ENCODE results near the gene GALNT13. TPM values are rescaled to one million over a fixed set of nuclear protein-coding genes. Genes with fewer than 3 reads are reported as not detected.

Gene GALNT13
- total RNA-seq, 1 donor from 2014 or later: 0.25 TPM

GRCh38 chr2:153963256-153963655 lies 91.5 kb downstream of the GALNT13 start:
- no peak overlapping the region for H3K27ac ChIP-seq
- no peak for DNase-seq (ENCODE audit: extremely low spot score in 2 of 2)
- H3K9me3 ChIP-seq: no peaks in the 10 kb centered on the region
- no peak overlapping the region for H3K4me3 ChIP-seq
- H3K27me3 ChIP-seq: no peaks in the 10 kb centered on the region
- intact Hi-C loops (cut with DNase I): no loop called here
- H3K4me1 ChIP-seq: no peaks in the 10 kb centered on the region
- H3K36me3 ChIP-seq: no peaks in the 10 kb centered on the region
- TF ChIP-seq POLR2A (IDR thresholded peaks at IDR 0.05): no peak
- no peak for TF ChIP-seq POLR2AphosphoS5 (IDR thresholded peaks at IDR 0.05; ENCODE audit: insufficient read depth in 1 of 2, low read depth in 1 of 2)
- TF ChIP-seq, protein P1, sequence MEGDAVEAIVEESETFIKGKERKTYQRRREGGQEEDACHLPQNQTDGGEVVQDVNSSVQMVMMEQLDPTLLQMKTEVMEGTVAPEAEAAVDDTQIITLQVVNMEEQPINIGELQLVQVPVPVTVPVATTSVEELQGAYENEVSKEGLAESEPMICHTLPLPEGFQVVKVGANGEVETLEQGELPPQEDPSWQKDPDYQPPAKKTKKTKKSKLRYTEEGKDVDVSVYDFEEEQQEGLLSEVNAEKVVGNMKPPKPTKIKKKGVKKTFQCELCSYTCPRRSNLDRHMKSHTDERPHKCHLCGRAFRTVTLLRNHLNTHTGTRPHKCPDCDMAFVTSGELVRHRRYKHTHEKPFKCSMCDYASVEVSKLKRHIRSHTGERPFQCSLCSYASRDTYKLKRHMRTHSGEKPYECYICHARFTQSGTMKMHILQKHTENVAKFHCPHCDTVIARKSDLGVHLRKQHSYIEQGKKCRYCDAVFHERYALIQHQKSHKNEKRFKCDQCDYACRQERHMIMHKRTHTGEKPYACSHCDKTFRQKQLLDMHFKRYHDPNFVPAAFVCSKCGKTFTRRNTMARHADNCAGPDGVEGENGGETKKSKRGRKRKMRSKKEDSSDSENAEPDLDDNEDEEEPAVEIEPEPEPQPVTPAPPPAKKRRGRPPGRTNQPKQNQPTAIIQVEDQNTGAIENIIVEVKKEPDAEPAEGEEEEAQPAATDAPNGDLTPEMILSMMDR (IDR thresholded peaks at IDR 0.05): no peak

DNA sequence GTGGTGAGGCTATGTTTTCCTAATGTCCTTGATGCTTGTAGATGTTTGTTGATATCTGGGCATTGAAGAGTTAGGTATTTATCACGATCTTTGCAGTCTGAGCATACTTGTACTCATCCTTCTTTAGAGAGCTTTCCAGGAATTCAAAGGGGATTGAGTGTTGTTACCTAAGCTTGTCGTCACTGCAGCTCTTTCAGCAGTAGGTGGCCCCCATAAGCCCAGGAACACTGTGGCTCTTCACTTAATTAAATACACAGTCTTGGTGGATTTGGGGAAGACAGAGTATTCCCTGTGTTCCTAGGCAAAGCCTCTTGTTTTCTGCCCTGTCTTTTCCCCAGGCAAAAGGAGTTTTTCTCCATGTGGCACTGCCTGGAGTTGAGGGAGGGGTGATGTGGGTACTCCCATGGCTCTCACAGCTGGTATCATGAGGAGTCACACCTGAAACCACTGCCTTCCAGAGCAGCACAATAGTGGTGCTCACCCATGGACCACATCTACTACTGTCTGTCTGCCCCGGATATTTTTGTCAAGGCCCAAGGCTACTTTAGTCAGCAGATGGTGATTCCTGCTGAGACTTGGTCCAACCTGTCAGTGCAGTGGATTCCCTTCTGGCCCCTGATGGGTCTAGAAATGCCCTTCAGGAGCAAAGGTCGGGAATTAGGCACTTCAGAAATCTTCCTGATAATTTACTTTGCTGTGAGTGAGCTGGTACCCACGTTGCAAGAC lies 95.7 kb downstream of the GALNT13 start:
- Histone ChIP-seq H3K9me3 (no peaks in the 10 kb centered on the region), H3K27ac (no peak overlapping the region), H3K4me3 (no peak overlapping the region), H3K27me3 (no peaks in the 10 kb centered on the region), H3K4me1 (no peaks in the 10 kb centered on the region), H3K36me3 (no peaks in the 10 kb centered on the region)
- TF ChIP-seq POLR2A (IDR thresholded peaks at IDR 0.05): no peak
- TF ChIP-seq, protein P1 (IDR thresholded peaks at IDR 0.05): no peak
- TF ChIP-seq POLR2AphosphoS5 (IDR thresholded peaks at IDR 0.05; ENCODE audit: insufficient read depth in 1 of 2, low read depth in 1 of 2): no peak
- no peak for DNase-seq (ENCODE audit: extremely low spot score in 2 of 2)
- intact Hi-C loops (cut with DNase I): no loop called here

- no peak overlapping the region for H3K4me3 ChIP-seq
- no peaks in the 10 kb centered on the region for H3K9me3 ChIP-seq
- intact Hi-C loops (cut with DNase I): no loop called here
- H3K27ac ChIP-seq: no peak overlapping the region
- H3K27me3 ChIP-seq: no peaks in the 10 kb centered on the region
- TF ChIP-seq POLR2AphosphoS5 (IDR thresholded peaks at IDR 0.05; ENCODE audit: insufficient read depth in 1 of 2, low read depth in 1 of 2) (no peak), POLR2A (IDR thresholded peaks at IDR 0.05) (no peak)
- TF ChIP-seq, protein P1 (IDR thresholded peaks at IDR 0.05): no peak
- H3K4me1 ChIP-seq: no peaks in the 10 kb centered on the region
- no peaks in the 10 kb centered on the region for H3K36me3 ChIP-seq
- no peak for DNase-seq (ENCODE audit: extremely low spot score in 2 of 2)
Observed at GRCh38 chr2:153971250-153971649, 99.5 kb downstream of the GALNT13 start.

- Histone ChIP-seq H3K9me3 (no peaks in the 10 kb centered on the region), H3K27me3 (no peaks in the 10 kb centered on the region), H3K4me1 (no peaks in the 10 kb centered on the region), H3K36me3 (no peaks in the 10 kb centered on the region), H3K27ac (no peak overlapping the region), H3K4me3 (no peak overlapping the region)
- DNase-seq (ENCODE audit: extremely low spot score in 2 of 2): no peak
- intact Hi-C loops (cut with DNase I): no loop called here
- TF ChIP-seq, protein P1 (IDR thresholded peaks at IDR 0.05): no peak
- no peak for TF ChIP-seq POLR2AphosphoS5 (IDR thresholded peaks at IDR 0.05; ENCODE audit: insufficient read depth in 1 of 2, low read depth in 1 of 2)
- no peak for TF ChIP-seq POLR2A (IDR thresholded peaks at IDR 0.05)
Observed at GRCh38 chr2:153971855-153972254, 100.1 kb downstream of the GALNT13 start.

DNA sequence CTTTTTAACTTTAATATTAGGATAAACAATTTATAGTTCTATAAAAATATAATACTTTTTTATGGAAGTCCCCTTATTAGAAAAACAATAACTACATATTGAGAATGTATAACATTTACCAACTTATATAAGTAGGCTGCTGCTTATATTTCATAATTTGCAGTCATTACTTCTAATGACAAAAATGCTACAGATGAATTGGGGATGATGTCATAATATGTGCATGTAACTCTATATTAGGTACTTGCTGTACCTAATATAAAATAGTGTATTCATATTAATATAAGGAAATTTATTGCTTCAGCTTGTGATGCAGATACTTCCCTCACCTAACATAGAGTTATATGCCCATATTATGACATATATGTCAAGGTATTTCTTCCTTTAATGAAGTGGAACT lies 100.7 kb downstream of the GALNT13 start:
- Histone ChIP-seq H3K4me1 (no peaks in the 10 kb centered on the region), H3K9me3 (no peaks in the 10 kb centered on the region), H3K4me3 (no peak overlapping the region), H3K36me3 (no peaks in the 10 kb centered on the region), H3K27me3 (no peaks in the 10 kb centered on the region), H3K27ac (no peak overlapping the region)
- no peak for DNase-seq (ENCODE audit: extremely low spot score in 2 of 2)
- TF ChIP-seq POLR2AphosphoS5 (IDR thresholded peaks at IDR 0.05; ENCODE audit: insufficient read depth in 1 of 2, low read depth in 1 of 2): no peak
- TF ChIP-seq, protein P1 (IDR thresholded peaks at IDR 0.05): no peak
- no peak for TF ChIP-seq POLR2A (IDR thresholded peaks at IDR 0.05)
- intact Hi-C loops (cut with DNase I): no loop called here
